A673 (cell line): ENCODE data around the gene SPSB1. TPM values are rescaled to one million over a fixed set of nuclear protein-coding genes. Genes with fewer than 3 reads are reported as not detected.

Experiments
- BruUV-seq: library from RNA; stranded (reverse); fragments of 400-500 nt; replicated peaks from 2 replicates; lab custom pipeline; 2021; lab: Mats Ljungman, UMichigan
- CTCF ChIA-PET: fragments of 300-600 bp; sonication (Branson Sonifier 250); formaldehyde crosslinking; loops from one replicate; lab custom pipeline; 2022; ENCODE audit warnings: antibody characterized with exemption; lab: Charles Lee
- POLR2A ChIA-PET: fragments of 300-600 bp; sonication (Branson Sonifier 250); formaldehyde crosslinking; loops from one replicate; lab custom pipeline; 2022; ENCODE audit warnings: antibody characterized with exemption; ENCODE audit not compliant: low non-redundant PET; lab: Charles Lee
- DNase-seq: peaks from one replicate; pipeline ENCODE4 v3.0.0-alpha.2; 2015; ENCODE audit warnings: low spot score
- H3K27ac ChIP-seq: fragments of 200-600 bp; sonication (generic); 2 replicates; pipeline ENCODE4 v1.5.1; 2016; ENCODE audit warnings: mixed run types, low read depth, mild to moderate bottlenecking, mixed read lengths, antibody characterized with exemption, low read length; ENCODE audit not compliant: poor library complexity, severe bottlenecking
- H3K27me3 ChIP-seq: fragments of 200-600 bp; sonication (generic); replicated peaks from 2 replicates; pipeline ENCODE4 v1.6.1; 2017; ENCODE audit warnings: mixed run types, low read depth, mild to moderate bottlenecking, mixed read lengths, antibody characterized with exemption, low read length; ENCODE audit not compliant: insufficient read depth, poor library complexity
- H3K36me3 ChIP-seq: fragments of 200-600 bp; sonication (generic); 2 replicates; pipeline ENCODE4 v1.6.1; 2016; ENCODE audit warnings: mixed run types, mild to moderate bottlenecking, mixed read lengths, antibody characterized with exemption, low read length; ENCODE audit not compliant: insufficient read depth, poor library complexity, severe bottlenecking
- H3K4me1 ChIP-seq: fragments of 200-600 bp; sonication (generic); 2 replicates; pipeline ENCODE4 v1.6.1; 2017; ENCODE audit warnings: mixed run types, mild to moderate bottlenecking, mixed read lengths, antibody characterized with exemption, low read length; ENCODE audit not compliant: insufficient read depth, poor library complexity, severe bottlenecking
- H3K4me3 ChIP-seq: fragments of 200-600 bp; sonication (generic); 2 replicates; pipeline ENCODE4 v1.5.1; 2016; ENCODE audit warnings: low read depth, mixed run types, mild to moderate bottlenecking, mixed read lengths, low read length; ENCODE audit not compliant: poor library complexity, severe bottlenecking
- H3K9me3 ChIP-seq: fragments of 200-600 bp; sonication (generic); 2 replicates; pipeline ENCODE4 v1.6.1; 2016; ENCODE audit warnings: mixed run types, low read depth, mild to moderate bottlenecking, mixed read lengths, antibody characterized with exemption, low read length; ENCODE audit not compliant: poor library complexity, severe bottlenecking
- CTCF ChIP-seq: fragments of 300-800, 200-600 bp; sonication (generic); conservative IDR thresholded peaks from 2 replicates; pipeline ENCODE4 v1.5.1; 2017; ENCODE audit warnings: low read depth, mild to moderate bottlenecking, antibody characterized with exemption, low read length, moderate library complexity, mixed read lengths
- EZH2 ChIP-seq: fragments of 200-600 bp; sonication (generic); IDR thresholded peaks from 2 replicates; pipeline ENCODE4 v1.6.1; 2017; ENCODE audit warnings: borderline replicate concordance, low read depth, mild to moderate bottlenecking, mixed read lengths, antibody characterized with exemption, low read length; ENCODE audit not compliant: poor library complexity, severe bottlenecking
- intact Hi-C: fragments of 100-400 bp; cut with micrococcal nuclease; formaldehyde crosslinking; loops from one replicate; pipeline ENCODE4 v1.10.0; 2022; ENCODE audit not compliant: unreplicated experiment
- total RNA-seq: library from RNA; stranded (reverse); gene quantifications from 2 replicates; pipeline ENCODE4 v1.2.3, GENCODE V29; 2021

Gene SPSB1
- total RNA-seq, 1 experiment from 2014 or later, result 11.8 TPM

GRCh38 chr1:9362488-9362887 is 69.8 kb downstream of the SPSB1 start:
- DNase-seq, result no peak
- H3K4me1 ChIP-seq, result no peaks in the 10 kb centered on the region
- BruUV-seq, result no TSS peak
- no peak overlapping the region for H3K27ac ChIP-seq
- no peaks in the 10 kb centered on the region for H3K27me3 ChIP-seq
- intact Hi-C loops, result no loop called here
- POLR2A ChIA-PET, result no interaction called here
- no peaks in the 10 kb centered on the region for H3K9me3 ChIP-seq
- H3K4me3 ChIP-seq, result no peak overlapping the region
- CTCF ChIA-PET, result no interaction called here
- TF ChIP-seq CTCF, result no peak
- H3K36me3 ChIP-seq, result no peaks in the 10 kb centered on the region

- Histone ChIP-seq H3K27ac (no peak overlapping the region), H3K4me3 (no peak overlapping the region), H3K36me3 (no peaks in the 10 kb centered on the region), H3K27me3 (no peaks in the 10 kb centered on the region), H3K9me3 (no peaks in the 10 kb centered on the region), H3K4me1 (no peaks in the 10 kb centered on the region)
- intact Hi-C loops, result no loop called here
- POLR2A ChIA-PET, result no interaction called here
- CTCF ChIA-PET, result no interaction called here
- DNase-seq, result no peak
- TF ChIP-seq EZH2, result no peak
- BruUV-seq, result no TSS peak
Measured at GRCh38 chr1:9363061-9363471, 70.4 kb downstream of the SPSB1 start.

GRCh38 chr1:9366298-9366697 is 73.6 kb downstream of the SPSB1 start:
- Histone ChIP-seq H3K4me1 (no peaks in the 10 kb centered on the region), H3K27me3 (no peaks in the 10 kb centered on the region), H3K4me3 (no peak overlapping the region), H3K36me3 (no peaks in the 10 kb centered on the region), H3K9me3 (no peaks in the 10 kb centered on the region), H3K27ac (no peak overlapping the region)
- intact Hi-C loops, result no loop called here
- ChIA-PET CTCF (no interaction called here), POLR2A (no interaction called here)
- DNase-seq, result no peak
- TF ChIP-seq CTCF, result no peak
- TF ChIP-seq EZH2, result no peak
- no TSS peak for BruUV-seq

GRCh38 chr1:9366943-9367780 is 74.5 kb downstream of the SPSB1 start:
- POLR2A ChIA-PET, result no interaction called here
- H3K27me3 ChIP-seq, result no peaks in the 10 kb centered on the region
- H3K36me3 ChIP-seq, result no peaks in the 10 kb centered on the region
- H3K4me3 ChIP-seq, result no peak overlapping the region
- no TSS peak for BruUV-seq
- H3K9me3 ChIP-seq, result no peaks in the 10 kb centered on the region
- intact Hi-C loops, result no loop called here
- H3K4me1 ChIP-seq, result no peaks in the 10 kb centered on the region
- no peak overlapping the region for H3K27ac ChIP-seq
- DNase-seq, result no peak
- no peak for TF ChIP-seq EZH2
- TF ChIP-seq CTCF, result no peak
- CTCF ChIA-PET, result no interaction called here
